ENCODE measurements around the gene CD7. TPM values are rescaled to one million over a fixed set of nuclear protein-coding genes. Genes with fewer than 3 reads are reported as not detected.

The CD7 gene
- total and polyA plus RNA-seq, 9 of the 15 experiments (the other 6 are each of a cell fraction or from before 2014, with no cell fraction given) = 0.21 to 0.35 TPM; not detected in 7

- TF ChIP-seq MAFG (tag; conservative IDR thresholded peaks at IDR 0.05) = peak; percentile 72
- TF ChIP-seq ZNF184 (CRISPR knock-in tag; IDR thresholded peaks at IDR 0.05) = no peak
- no peak for TF ChIP-seq U2AF1 (optimal IDR thresholded peaks at IDR 0.05; ENCODE audit: low read depth, low read length)
- no peak for TF ChIP-seq ZFP30 (CRISPR knock-in tag; IDR thresholded peaks at IDR 0.05; ENCODE audit: borderline replicate concordance)
- peak; percentile 95 for TF ChIP-seq SOX6 (IDR thresholded peaks at IDR 0.05)
- 0 out of 2 replicates have a peak, but pooled peaks have one; percentile 8 for TF ChIP-seq PHF8 (IDR thresholded peaks at IDR 0.05; ENCODE audit: borderline replicate concordance, low read length)
- TF ChIP-seq ZNF407 (IDR thresholded peaks at IDR 0.05; ENCODE audit: low read depth) = no peak
- TF ChIP-seq ZNF76 (CRISPR knock-in tag; IDR thresholded peaks at IDR 0.05; ENCODE audit: borderline replicate concordance) = peak; percentile 84; the same call in 1 of the 2 replicates
- no peak for TF ChIP-seq PPARD (CRISPR knock-in tag; IDR thresholded peaks at IDR 0.05)
- TF ChIP-seq THRAP3 (IDR thresholded peaks at IDR 0.05; ENCODE audit: borderline replicate concordance) = no peak
- no peak for TF ChIP-seq ZNF707 (CRISPR knock-in tag; conservative IDR thresholded peaks at IDR 0.05)
- TF ChIP-seq XRCC3 (IDR thresholded peaks at IDR 0.05) = no peak
- peak; percentile 79 for TF ChIP-seq HNRNPLL (IDR thresholded peaks at IDR 0.05; ENCODE audit: low read depth, low read length, poor library complexity, severe bottlenecking)
- 0 out of 2 replicates have a peak, but pooled peaks have one; percentile 38 for TF ChIP-seq HIVEP1 (CRISPR knock-in tag; IDR thresholded peaks at IDR 0.05)
- TF ChIP-seq ZNF146 (CRISPR knock-in tag; IDR thresholded peaks at IDR 0.05; ENCODE audit: unreplicated experiment) = no peak
- TF ChIP-seq MLLT1 (IDR thresholded peaks at IDR 0.05) = peak in 1 of 2 experiments; percentile 22; a peak in 1 of 4 replicates
- TF ChIP-seq, protein P1, sequence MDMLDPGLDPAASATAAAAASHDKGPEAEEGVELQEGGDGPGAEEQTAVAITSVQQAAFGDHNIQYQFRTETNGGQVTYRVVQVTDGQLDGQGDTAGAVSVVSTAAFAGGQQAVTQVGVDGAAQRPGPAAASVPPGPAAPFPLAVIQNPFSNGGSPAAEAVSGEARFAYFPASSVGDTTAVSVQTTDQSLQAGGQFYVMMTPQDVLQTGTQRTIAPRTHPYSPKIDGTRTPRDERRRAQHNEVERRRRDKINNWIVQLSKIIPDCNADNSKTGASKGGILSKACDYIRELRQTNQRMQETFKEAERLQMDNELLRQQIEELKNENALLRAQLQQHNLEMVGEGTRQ (CRISPR knock-in tag; IDR thresholded peaks at IDR 0.05) = no peak
- peak; percentile 92 for TF ChIP-seq NFE2 (IDR thresholded peaks at IDR 0.05; ENCODE audit: low read depth)
These were observed 28.0 kb upstream of the CD7 start (continued) for GRCh38 chr17:82345151-82345976.

Measured in K562 (cell line).